Testis (tissue), 3 donors: ENCODE data around the gene BBC3. TPM values are rescaled to one million over a fixed set of nuclear protein-coding genes. Genes with fewer than 3 reads are reported as not detected.

Experiments used
- DNase-seq: peaks from one replicate; pipeline ENCODE4 v3.0.0-alpha.2; 2019
- H3K27ac ChIP-seq, 2 donors: fragments of 200-600 bp; sonication (generic); one replicate each; pipeline ENCODE4 v1.5.1; 2019
- H3K27me3 ChIP-seq: fragments of 200-600 bp; sonication (generic); one replicate; pipeline ENCODE4 v1.5.1; 2019
- H3K36me3 ChIP-seq: fragments of 200-600 bp; sonication (generic); one replicate; pipeline ENCODE4 v1.5.1; 2017; ENCODE audit warnings: low read depth; ENCODE audit errors: missing control alignments
- H3K4me1 ChIP-seq: fragments of 200-600 bp; sonication (generic); one replicate; pipeline ENCODE4 v1.5.1; 2019
- H3K4me3 ChIP-seq, 2 donors: fragments of 200-600 bp; sonication (generic); one replicate each; pipeline ENCODE4 v1.5.1; 2017 to 2019
- H3K9me3 ChIP-seq: fragments of 200-600 bp; sonication (generic); one replicate; pipeline ENCODE4 v1.5.1; 2017
- CTCF ChIP-seq, 3 experiments: fragments of 450-650 bp in 2 of 3; fragments of 200-600 bp in 1 of 3; sonication (generic) in 1 of 3; IDR thresholded peaks; one replicate each; pipeline ENCODE4 v1.5.1; 2016 to 2019; ENCODE audit warnings: antibody characterized with exemption in 3 of 3, mild to moderate bottlenecking in 2 of 3, moderate library complexity in 1 of 3
- POLR2A ChIP-seq: fragments of 450-650 bp; IDR thresholded peaks from one replicate; pipeline ENCODE4 v1.6.1; 2017; ENCODE audit warnings: antibody characterized with exemption, mild to moderate bottlenecking, moderate library complexity
- WGBS, 2 donors: methylation state at CpG; one replicate each; pipeline ENCODE4 v1.1.5; 2018; 5-methylcytosine and 5-hydroxymethylcytosine counted together
- intact Hi-C: fragments of 100-400 bp; cut with DNase I; formaldehyde crosslinking; loops from one replicate; pipeline ENCODE4 v1.15.1; 2023; ENCODE audit warnings: low total_unique reads
- polyA plus RNA-seq: library from polyadenylated mRNA; stranded (reverse); fragments of 350-450 nt; fragmentation: Illumina TruSeq; extraction: RNeasy Lipid Tissue Mini Kit (QIAGEN cat#74804); gene quantifications from one replicate; pipeline ENCODE4 v1.2.3, GENCODE V29; 2014; ENCODE audit warnings: low read depth, low replicate concordance; ENCODE audit not compliant: insufficient read depth
- total RNA-seq, 2 donors: library from RNA; depleted of rRNA; stranded (reverse); fragments of >200 nt; gene quantifications; one replicate each; pipeline ENCODE4 v1.2.3, GENCODE V29; 2016

Gene BBC3
- total and polyA plus RNA-seq, 3 donors from 2014 or later, result 3.3 to 10.2 (median 10.0) TPM

GRCh38 chr19:47258434-47258833 is 27.4 kb upstream of the BBC3 start:
- Histone ChIP-seq H3K4me3 (no peak overlapping the region), H3K27ac (peak overlapping the region; percentile 87 to 97), H3K36me3 (no peaks in the 10 kb centered on the region), H3K9me3 (no peaks in the 10 kb centered on the region), H3K27me3 (no peaks in the 10 kb centered on the region), H3K4me1 (peaks cover 17% of the 10 kb centered on the region)
- no peak for DNase-seq
- WGBS, 2 donors, result 54 to 83% methylated on average over 9 of the region's 9 CpGs
- TF ChIP-seq POLR2A, result no peak
- no peak for TF ChIP-seq CTCF (IDR thresholded peaks at IDR 0.05)
- intact Hi-C loops, result no loop called here

GRCh38 chr19:47257411-47258169 is 26.6 kb upstream of the BBC3 start:
- DNase-seq, result no peak
- 1 to 4% methylated on average over 20 to 29 of the region's 29 CpGs for WGBS, 2 donors
- H3K27ac ChIP-seq, result peak overlapping the region; percentile 87 to 97
- H3K9me3 ChIP-seq, result no peaks in the 10 kb centered on the region
- intact Hi-C loops, result no loop called here
- no peaks in the 10 kb centered on the region for H3K36me3 ChIP-seq
- TF ChIP-seq CTCF (IDR thresholded peaks at IDR 0.05), result no peak
- peak; percentile 30 for TF ChIP-seq POLR2A
- no peaks in the 10 kb centered on the region for H3K27me3 ChIP-seq
- peak overlapping the region; percentile 53 to 70 for H3K4me3 ChIP-seq
- peaks cover 17% of the 10 kb centered on the region for H3K4me1 ChIP-seq

GRCh38 chr19:47256693-47257410 is 25.9 kb upstream of the BBC3 start:
- Histone ChIP-seq H3K9me3 (no peaks in the 10 kb centered on the region), H3K36me3 (no peaks in the 10 kb centered on the region), H3K4me3 (peak overlapping the region; percentile 53 to 70), H3K27me3 (no peaks in the 10 kb centered on the region), H3K27ac (peak overlapping the region; percentile 87 to 97), H3K4me1 (peaks cover 17% of the 10 kb centered on the region)
- TF ChIP-seq CTCF (IDR thresholded peaks at IDR 0.05), result no peak
- no peak for TF ChIP-seq POLR2A
- WGBS, 2 donors, result 1% methylated on average over 24 to 40 of the region's 52 CpGs
- DNase-seq, result peak; percentile 100
- intact Hi-C loops, result no loop called here

GRCh38 chr19:47255879-47256692 is 25.1 kb upstream of the BBC3 start, which contains the start of gene CCDC9:
TSS of gene CCDC9 (plus strand) at chr19:47256525. CDS start at chr19:47258401, 1,876 bp downstream.
- intact Hi-C loops, result no loop called here
- TF ChIP-seq POLR2A (peak; percentile 79), CTCF (IDR thresholded peaks at IDR 0.05) (peak in 1 of 3 experiments; percentile 22)
- 12% methylated on average over 46 to 54 of the region's 60 CpGs for WGBS, 2 donors

More at GRCh38 chr19:47255879-47256692, 25.1 kb upstream of the BBC3 start, which contains the start of gene CCDC9:
- Histone ChIP-seq H3K4me3 (peak within 1 kb of the TSS; percentile 53 to 70), H3K36me3 (no peaks in the 10 kb centered on the region), H3K4me1 (peaks cover 17% of the 10 kb centered on the region), H3K9me3 (no peaks in the 10 kb centered on the region), H3K27ac (peak within 1 kb of the TSS; percentile 87 to 97), H3K27me3 (no peaks in the 10 kb centered on the region)
- DNase-seq, result peak; percentile 97
